PFSK-1 (cell line): ENCODE measurements around the gene RPS18.

Source experiments
- FOXP2 ChIP-seq: optimal IDR thresholded peaks from 2 replicates; pipeline ENCODE3; 2011; ENCODE audit warnings: borderline replicate concordance, control low read depth, inconsistent platforms; ENCODE audit not compliant: insufficient read depth; ENCODE audit errors: extremely low read length, extremely low read depth
- POLR2AphosphoS5 ChIP-seq: IDR thresholded peaks from 2 replicates; pipeline ENCODE4 v1.6.1; 2012; ENCODE audit warnings: low read depth, mild to moderate bottlenecking, control low read depth, low read length, moderate library complexity
- REST ChIP-seq, 2 experiments: IDR thresholded peaks; 2 replicates each; pipeline versions ENCODE4 v1.6.1 to v1.8.0; 2011 to 2012; ENCODE audit warnings: low read depth in 2 of 2, low read length in 2 of 2, control low read depth in 1 of 2, inconsistent platforms in 1 of 2, mild to moderate bottlenecking in 1 of 2, moderate library complexity in 1 of 2; ENCODE audit not compliant: insufficient read depth in 1 of 2
- SIN3A ChIP-seq: IDR thresholded peaks from 2 replicates; pipeline ENCODE4 v1.6.1; 2012; ENCODE audit warnings: mild to moderate bottlenecking, low read length, moderate library complexity, borderline replicate concordance; ENCODE audit not compliant: insufficient read depth
- TAF1 ChIP-seq: IDR thresholded peaks from 2 replicates; pipeline ENCODE4 v1.6.1; 2012; ENCODE audit warnings: low read length, control low read depth, borderline replicate concordance; ENCODE audit not compliant: insufficient read depth

Gene RPS18

GRCh38 chr6:33324125-33324524 lies 52.2 kb downstream of the RPS18 start:
- TF ChIP-seq POLR2AphosphoS5 (no peak), REST (IDR thresholded peaks at IDR 0.05; ENCODE audit: insufficient read depth in 1 of 2, low read depth in 2 of 2, low read length in 2 of 2) (no peak), TAF1 (no peak), SIN3A (no peak), FOXP2 (no peak)
